Uterus (tissue), 2 donors: Measurements from ENCODE around the gene DRC7.

ENCODE experiments used
- POLR2A ChIP-seq, 2 donors: fragments of 450-650 bp; IDR thresholded peaks; one replicate each; pipeline ENCODE4 v1.6.1; 2016; ENCODE audit warnings: antibody characterized with exemption in 2 of 2, mild to moderate bottlenecking in 1 of 2, moderate library complexity in 1 of 2
- TF ChIP-seq, protein P1 (sequence below), 4 experiments: fragments of 200-600 bp in 2 of 4; fragments of 450-650 bp in 2 of 4; sonication (generic) in 2 of 4; IDR thresholded peaks; one replicate each; pipeline ENCODE4 v1.5.1; 2016 to 2019; ENCODE audit warnings: antibody characterized with exemption in 4 of 4, mild to moderate bottlenecking in 2 of 4, moderate library complexity in 1 of 4

DNA sequence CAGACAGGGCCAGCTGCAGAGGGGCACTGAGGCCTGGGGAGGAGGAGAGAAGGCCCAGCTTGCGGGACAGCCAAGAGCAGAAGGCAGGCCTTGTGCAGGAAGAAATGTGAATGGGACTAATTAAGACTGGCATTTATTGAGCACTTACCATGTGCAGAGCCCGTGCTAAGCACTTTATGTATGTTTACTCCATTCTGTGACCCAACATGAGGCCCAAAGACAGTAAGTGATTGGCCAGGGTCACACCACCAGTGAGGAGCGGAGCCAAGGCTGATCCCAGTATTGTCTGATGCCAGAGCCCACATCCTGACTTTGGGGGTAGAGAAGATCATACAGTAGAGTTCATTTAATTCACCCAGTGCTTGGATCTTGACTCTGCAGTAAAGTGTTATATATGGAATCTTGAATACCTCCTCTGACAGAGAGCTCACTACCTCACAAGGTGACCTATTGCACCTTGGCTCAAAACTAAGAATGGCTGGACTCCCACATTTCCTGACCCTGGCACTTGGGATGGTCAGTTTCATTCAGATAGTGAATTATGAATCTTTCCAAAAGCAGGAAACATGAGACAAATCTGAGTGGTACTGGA lies 54.6 kb downstream of the DRC7 start:
- TF ChIP-seq, protein P1, sequence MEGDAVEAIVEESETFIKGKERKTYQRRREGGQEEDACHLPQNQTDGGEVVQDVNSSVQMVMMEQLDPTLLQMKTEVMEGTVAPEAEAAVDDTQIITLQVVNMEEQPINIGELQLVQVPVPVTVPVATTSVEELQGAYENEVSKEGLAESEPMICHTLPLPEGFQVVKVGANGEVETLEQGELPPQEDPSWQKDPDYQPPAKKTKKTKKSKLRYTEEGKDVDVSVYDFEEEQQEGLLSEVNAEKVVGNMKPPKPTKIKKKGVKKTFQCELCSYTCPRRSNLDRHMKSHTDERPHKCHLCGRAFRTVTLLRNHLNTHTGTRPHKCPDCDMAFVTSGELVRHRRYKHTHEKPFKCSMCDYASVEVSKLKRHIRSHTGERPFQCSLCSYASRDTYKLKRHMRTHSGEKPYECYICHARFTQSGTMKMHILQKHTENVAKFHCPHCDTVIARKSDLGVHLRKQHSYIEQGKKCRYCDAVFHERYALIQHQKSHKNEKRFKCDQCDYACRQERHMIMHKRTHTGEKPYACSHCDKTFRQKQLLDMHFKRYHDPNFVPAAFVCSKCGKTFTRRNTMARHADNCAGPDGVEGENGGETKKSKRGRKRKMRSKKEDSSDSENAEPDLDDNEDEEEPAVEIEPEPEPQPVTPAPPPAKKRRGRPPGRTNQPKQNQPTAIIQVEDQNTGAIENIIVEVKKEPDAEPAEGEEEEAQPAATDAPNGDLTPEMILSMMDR (IDR thresholded peaks at IDR 0.05) = no peak
- no peak for TF ChIP-seq POLR2A (IDR thresholded peaks at IDR 0.05)
